Fibroblast of the aortic adventitia (primary cell): ENCODE measurements around the gene ZNF536. TPM values are rescaled to one million over a fixed set of nuclear protein-coding genes. Genes with fewer than 3 reads are reported as not detected.
"Not testable (repeated sequence)": the region's sequence is repeated elsewhere in the genome, so short reads cannot be mapped to it uniquely, and the experiment has no call there.

Experiments
- DNase-seq: peaks from one replicate; pipeline ENCODE4 v3.0.0-alpha.2; 2010; ENCODE audit warnings: low read depth
- H3K4me3 ChIP-seq: 2 replicates; pipeline ENCODE4 v1.5.1; 2011; ENCODE audit warnings: low read depth, mild to moderate bottlenecking, control low read depth, low read length, moderate library complexity
- total RNA-seq: library from RNA; depleted of rRNA; stranded (reverse); fragments of >200 nt; gene quantifications from 2 replicates; pipeline ENCODE4 v1.2.3, GENCODE V29; 2012; ENCODE audit warnings: low replicate concordance
- TF ChIP-seq, protein P1 (sequence below): IDR thresholded peaks from 2 replicates; pipeline ENCODE4 v1.5.1; 2011; ENCODE audit warnings: mild to moderate bottlenecking, low read length, control low read depth, inconsistent platforms; ENCODE audit not compliant: insufficient read depth

The ZNF536 gene
- total RNA-seq, 1 donor, result 0.90 TPM

GRCh38 chr19:30481823-30482222, 109.6 kb downstream of the ZNF536 start:
- no peak for DNase-seq
- TF ChIP-seq, protein P1, sequence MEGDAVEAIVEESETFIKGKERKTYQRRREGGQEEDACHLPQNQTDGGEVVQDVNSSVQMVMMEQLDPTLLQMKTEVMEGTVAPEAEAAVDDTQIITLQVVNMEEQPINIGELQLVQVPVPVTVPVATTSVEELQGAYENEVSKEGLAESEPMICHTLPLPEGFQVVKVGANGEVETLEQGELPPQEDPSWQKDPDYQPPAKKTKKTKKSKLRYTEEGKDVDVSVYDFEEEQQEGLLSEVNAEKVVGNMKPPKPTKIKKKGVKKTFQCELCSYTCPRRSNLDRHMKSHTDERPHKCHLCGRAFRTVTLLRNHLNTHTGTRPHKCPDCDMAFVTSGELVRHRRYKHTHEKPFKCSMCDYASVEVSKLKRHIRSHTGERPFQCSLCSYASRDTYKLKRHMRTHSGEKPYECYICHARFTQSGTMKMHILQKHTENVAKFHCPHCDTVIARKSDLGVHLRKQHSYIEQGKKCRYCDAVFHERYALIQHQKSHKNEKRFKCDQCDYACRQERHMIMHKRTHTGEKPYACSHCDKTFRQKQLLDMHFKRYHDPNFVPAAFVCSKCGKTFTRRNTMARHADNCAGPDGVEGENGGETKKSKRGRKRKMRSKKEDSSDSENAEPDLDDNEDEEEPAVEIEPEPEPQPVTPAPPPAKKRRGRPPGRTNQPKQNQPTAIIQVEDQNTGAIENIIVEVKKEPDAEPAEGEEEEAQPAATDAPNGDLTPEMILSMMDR, result no peak
- H3K4me3 ChIP-seq, result no peak overlapping the region

DNA sequence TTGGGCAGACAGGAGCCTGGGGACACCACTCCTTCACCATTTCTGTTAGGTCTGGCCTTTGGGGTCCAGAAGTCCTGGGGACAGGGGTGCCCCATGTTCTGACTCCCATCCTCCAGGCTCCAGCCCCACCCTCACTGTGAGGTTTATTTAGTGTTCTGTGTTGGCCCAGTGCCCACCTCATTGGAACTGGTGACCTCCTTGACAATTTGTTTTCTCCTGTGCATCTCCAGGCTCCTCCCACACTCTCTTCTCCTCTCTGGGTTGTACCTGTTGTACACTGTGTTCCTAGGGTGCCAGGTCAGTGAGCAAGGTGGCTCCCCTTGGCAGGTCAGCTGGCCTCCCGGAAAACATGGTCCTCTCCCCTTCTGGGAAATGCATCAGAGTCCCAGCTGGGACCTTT, 110.8 kb downstream of the ZNF536 start:
- no peak for DNase-seq
- TF ChIP-seq, protein P1, result no peak
- H3K4me3 ChIP-seq, result no peak overlapping the region

- DNase-seq, H3K4me3 ChIP-seq: not testable (repeated sequence)
These were observed 114.1 kb downstream of the ZNF536 start for GRCh38 chr19:30486250-30486649.

DNA sequence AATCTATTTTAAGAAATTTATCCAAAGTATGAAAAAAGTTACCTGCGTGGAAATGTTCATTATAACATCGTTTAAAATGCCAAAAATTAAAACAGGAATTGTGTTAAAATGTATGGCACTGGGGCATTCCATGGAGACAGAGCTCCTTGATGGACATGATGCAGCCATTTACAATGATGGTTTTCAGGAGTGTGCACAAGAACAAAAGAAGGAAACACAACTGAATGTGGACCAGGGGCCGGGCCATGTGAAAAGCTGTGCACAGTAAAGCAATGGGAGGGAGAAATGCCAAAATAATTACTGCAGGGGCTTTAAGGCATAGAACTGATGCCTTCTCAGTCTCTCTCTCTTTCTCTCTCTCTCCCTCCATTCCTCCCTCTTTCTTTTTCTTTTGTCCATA, 115.0 kb downstream of the ZNF536 start:
- DNase-seq, result no peak
- no peak overlapping the region for H3K4me3 ChIP-seq
- TF ChIP-seq, protein P1, result no peak

- no peak for DNase-seq
- TF ChIP-seq, protein P1, result no peak
- H3K4me3 ChIP-seq, result no peak overlapping the region
These were observed 116.0 kb downstream of the ZNF536 start for GRCh38 chr19:30488191-30488590.

DNA sequence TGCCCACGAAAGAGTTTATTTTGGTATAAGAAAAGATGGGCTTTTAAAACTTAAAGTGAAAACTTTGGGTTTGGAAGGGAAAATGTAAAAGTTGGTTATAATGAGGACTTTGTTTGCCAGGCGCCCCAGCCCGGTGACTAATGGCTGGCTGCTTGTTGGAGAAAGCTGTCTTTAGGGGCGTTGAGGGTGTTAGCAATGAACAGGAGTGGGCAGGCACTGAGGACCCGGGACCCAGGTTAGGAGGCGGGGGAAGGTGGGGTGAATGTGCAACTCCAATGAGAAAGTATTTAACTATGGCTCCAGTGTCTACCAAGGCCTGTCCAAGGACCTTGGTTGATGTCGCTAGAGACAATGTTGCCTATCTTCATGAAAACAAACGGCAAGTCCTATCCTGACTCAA, 118.6 kb downstream of the ZNF536 start:
- no peak for DNase-seq
- no peak overlapping the region for H3K4me3 ChIP-seq
- TF ChIP-seq, protein P1, result no peak

GRCh38 chr19:30492586-30493270, 120.5 kb downstream of the ZNF536 start:
- DNase-seq, result no peak
- no peak overlapping the region for H3K4me3 ChIP-seq
- TF ChIP-seq, protein P1, result no peak
